ENCODE measurements around the gene NDUFS1. TPM values are rescaled to one million over a fixed set of nuclear protein-coding genes. Genes with fewer than 3 reads are reported as not detected.

NDUFS1 gene
- total RNA-seq, 1 experiment from 2014 or later, result 172 TPM

Other genes starting within 250 kb of the NDUFS1 start
- 5.0 and 5.3 TPM in 2 replicates for gene INO80D, start 73.3 kb downstream of the NDUFS1 start, total RNA-seq (2014; rRNA removed; shearing (Covaris generic))
- 409 and 438 TPM in 2 replicates for gene EEF1B2, start 451 bp upstream of the NDUFS1 start, total RNA-seq (2014; rRNA removed; shearing (Covaris generic))
- gene ZDBF2, start 115.2 kb upstream of the NDUFS1 start, total RNA-seq (2014; rRNA removed; shearing (Covaris generic)), result 9.6 and 10.0 TPM in 2 replicates

Data from RPMI7951 (cell line).